Mucosa of descending colon (tissue), 3 donors: ENCODE data around the gene POU6F2. TPM values are rescaled to one million over a fixed set of nuclear protein-coding genes. Genes with fewer than 3 reads are reported as not detected.
"Not testable (repeated sequence)": the region's sequence is repeated elsewhere in the genome, so short reads cannot be mapped to it uniquely, and the experiment has no call there.

Source experiments
- ATAC-seq: fragments of 200-7000 bp; cut with Tn5 transposase; one replicate; pipeline ENCODE4 v1.9.1; 2020; ENCODE audit warnings: mild to moderate bottlenecking, moderate library complexity
- DNase-seq, 3 donors: peaks; one replicate each; pipeline ENCODE4 v3.0.0-alpha.2; 2020
- H3K36me3 ChIP-seq: fragments of 200-600 bp; one replicate; pipeline ENCODE4 v1.8.0; 2021; ENCODE audit warnings: low read depth, mild to moderate bottlenecking
- H3K4me1 ChIP-seq: fragments of 200-600 bp; one replicate; pipeline ENCODE4 v1.8.0; 2021; ENCODE audit warnings: low read depth, mild to moderate bottlenecking
- H3K4me3 ChIP-seq: fragments of 200-600 bp; one replicate; pipeline ENCODE4 v1.8.0; 2021; ENCODE audit warnings: mild to moderate bottlenecking
- H3K9me3 ChIP-seq: fragments of 200-600 bp; one replicate; pipeline ENCODE4 v1.8.0; 2021; ENCODE audit warnings: mild to moderate bottlenecking
- intact Hi-C, 2 donors: fragments of 100-400 bp; cut with DNase I in 1 of 2; cut with micrococcal nuclease in 1 of 2; formaldehyde crosslinking; loops; one replicate each; pipeline versions ENCODE4 v1.11.0 to v1.11.1; 2022; cut with DNase I, micrococcal nuclease
- total RNA-seq, 3 donors: library from RNA; stranded (reverse); fragmentation: NEBNext Ultra II Directional in 2 of 3; extraction: Animal tissue kit (Norgen Biotek cat#: 25700) in 2 of 3; gene quantifications; one replicate each; pipeline versions ENCODE4 v1.2.1 to v1.2.4, GENCODE V29; 2021 to 2023
- TF ChIP-seq, protein P1 (sequence below): fragments of 200-600 bp; IDR thresholded peaks from one replicate; pipeline ENCODE4 v1.8.0; 2022; ENCODE audit warnings: antibody characterized with exemption, mild to moderate bottlenecking
- donor health status: DM: no; HTN: no; CAD: no; lungs with moderate emphysema.
- donor health status: DM: no; HTN: no; CAD: no.
- donor health status: DM: no; HTN: yes; CAD: no.

Gene POU6F2
- total RNA-seq, 3 donors from 2014 or later: 0.90 TPM; not detected in 2

DNA sequence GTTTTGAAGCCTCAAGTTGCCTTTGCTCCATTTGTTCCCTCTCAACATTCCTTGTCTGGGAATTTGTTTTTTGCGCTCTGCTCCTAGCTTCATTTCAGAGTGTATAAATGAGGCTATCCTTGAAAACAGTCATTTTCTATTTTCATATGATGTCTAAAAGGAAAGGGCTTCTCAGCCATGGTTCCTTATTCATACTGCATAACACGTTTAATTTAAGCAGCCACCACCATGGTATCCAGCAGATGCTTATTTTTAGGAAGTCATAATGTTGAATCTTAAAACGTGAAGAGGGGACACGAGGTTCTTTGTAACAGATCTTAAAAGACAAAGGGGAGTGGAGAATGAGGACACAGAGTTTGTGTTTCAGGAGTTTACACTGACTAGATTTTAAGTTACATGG is 14.5 kb downstream of the POU6F2 start:
- H3K4me3 ChIP-seq: no peak overlapping the region
- ATAC-seq (no peak), DNase-seq (no peak)
- intact Hi-C loops: no loop called here
- TF ChIP-seq, protein P1, sequence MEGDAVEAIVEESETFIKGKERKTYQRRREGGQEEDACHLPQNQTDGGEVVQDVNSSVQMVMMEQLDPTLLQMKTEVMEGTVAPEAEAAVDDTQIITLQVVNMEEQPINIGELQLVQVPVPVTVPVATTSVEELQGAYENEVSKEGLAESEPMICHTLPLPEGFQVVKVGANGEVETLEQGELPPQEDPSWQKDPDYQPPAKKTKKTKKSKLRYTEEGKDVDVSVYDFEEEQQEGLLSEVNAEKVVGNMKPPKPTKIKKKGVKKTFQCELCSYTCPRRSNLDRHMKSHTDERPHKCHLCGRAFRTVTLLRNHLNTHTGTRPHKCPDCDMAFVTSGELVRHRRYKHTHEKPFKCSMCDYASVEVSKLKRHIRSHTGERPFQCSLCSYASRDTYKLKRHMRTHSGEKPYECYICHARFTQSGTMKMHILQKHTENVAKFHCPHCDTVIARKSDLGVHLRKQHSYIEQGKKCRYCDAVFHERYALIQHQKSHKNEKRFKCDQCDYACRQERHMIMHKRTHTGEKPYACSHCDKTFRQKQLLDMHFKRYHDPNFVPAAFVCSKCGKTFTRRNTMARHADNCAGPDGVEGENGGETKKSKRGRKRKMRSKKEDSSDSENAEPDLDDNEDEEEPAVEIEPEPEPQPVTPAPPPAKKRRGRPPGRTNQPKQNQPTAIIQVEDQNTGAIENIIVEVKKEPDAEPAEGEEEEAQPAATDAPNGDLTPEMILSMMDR: no peak
- no peaks in the 10 kb centered on the region for H3K9me3 ChIP-seq
- no peaks in the 10 kb centered on the region for H3K4me1 ChIP-seq
- H3K36me3 ChIP-seq: no peaks in the 10 kb centered on the region

DNA sequence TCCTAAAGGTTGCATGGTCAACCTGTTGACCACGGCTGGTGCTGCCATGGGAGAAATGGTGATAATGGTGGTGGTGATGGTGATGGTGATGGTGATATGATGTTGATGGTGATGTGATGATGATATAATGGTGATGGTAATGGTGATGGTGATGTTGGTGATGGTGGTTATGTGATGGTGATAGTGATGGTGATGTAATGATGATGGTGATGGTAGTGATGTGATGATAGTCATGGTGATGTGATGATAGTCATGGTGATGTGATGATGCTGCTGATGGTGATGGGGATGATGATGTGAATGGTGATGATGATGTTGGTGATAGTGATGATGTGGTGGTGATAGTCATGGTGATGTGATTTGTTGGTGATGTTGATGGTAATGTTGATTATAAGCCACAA is 23.9 kb downstream of the POU6F2 start:
- no peaks in the 10 kb centered on the region for H3K4me1 ChIP-seq
- no peak for DNase-seq
- no peaks in the 10 kb centered on the region for H3K36me3 ChIP-seq
- intact Hi-C loops: no loop called here
- TF ChIP-seq, protein P1: no peak
- no peaks in the 10 kb centered on the region for H3K9me3 ChIP-seq
- no peak for ATAC-seq
- no peak overlapping the region for H3K4me3 ChIP-seq

DNA sequence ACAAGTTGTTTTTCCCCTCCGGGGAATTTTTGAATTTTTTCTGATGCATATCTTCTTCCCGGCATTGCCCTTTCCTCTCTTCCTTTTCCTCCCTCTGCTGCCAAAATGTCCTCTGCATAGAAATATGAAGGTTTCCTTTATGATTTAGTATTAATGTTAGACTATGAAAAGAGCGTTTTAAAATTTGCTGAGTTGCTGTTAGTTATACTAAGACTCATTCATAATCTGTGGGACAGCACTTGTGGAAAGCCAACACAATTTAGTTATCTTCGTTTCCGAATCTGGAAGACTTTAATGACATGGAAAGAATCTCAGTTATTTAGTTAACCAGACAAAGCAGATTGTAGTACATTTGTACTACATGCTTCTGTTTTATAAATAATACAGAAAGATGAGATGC is 25.0 kb downstream of the POU6F2 start:
- ATAC-seq (no peak), DNase-seq (no peak)
- TF ChIP-seq, protein P1: no peak
- intact Hi-C loops: no loop called here
- Histone ChIP-seq H3K36me3 (no peaks in the 10 kb centered on the region), H3K9me3 (no peaks in the 10 kb centered on the region), H3K4me1 (no peaks in the 10 kb centered on the region), H3K4me3 (no peak overlapping the region)

DNA sequence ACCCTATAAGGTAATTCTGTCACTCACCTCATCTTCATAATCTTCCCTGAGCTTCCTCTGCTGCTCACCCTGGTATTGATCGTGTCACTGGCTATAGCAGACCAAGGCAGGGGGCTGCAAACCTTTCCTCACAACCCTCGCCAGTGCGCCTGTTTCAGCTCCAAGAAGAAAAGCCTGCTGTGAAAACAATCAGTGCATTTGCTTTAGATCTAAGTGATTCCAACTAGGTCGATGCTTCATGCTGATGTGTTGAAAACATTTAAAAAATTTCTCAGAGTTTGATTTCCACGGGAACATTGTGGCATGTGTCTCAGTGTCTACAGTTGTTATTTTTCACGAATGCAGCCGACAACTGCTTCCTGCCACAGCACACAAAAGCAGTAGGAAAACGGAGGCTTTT is 27.3 kb downstream of the POU6F2 start:
- Histone ChIP-seq H3K9me3 (no peaks in the 10 kb centered on the region), H3K4me3 (no peak overlapping the region), H3K36me3 (no peaks in the 10 kb centered on the region), H3K4me1 (no peaks in the 10 kb centered on the region)
- DNase-seq: no peak
- intact Hi-C loops: no loop called here
- ATAC-seq: no peak
- TF ChIP-seq, protein P1: no peak

DNA sequence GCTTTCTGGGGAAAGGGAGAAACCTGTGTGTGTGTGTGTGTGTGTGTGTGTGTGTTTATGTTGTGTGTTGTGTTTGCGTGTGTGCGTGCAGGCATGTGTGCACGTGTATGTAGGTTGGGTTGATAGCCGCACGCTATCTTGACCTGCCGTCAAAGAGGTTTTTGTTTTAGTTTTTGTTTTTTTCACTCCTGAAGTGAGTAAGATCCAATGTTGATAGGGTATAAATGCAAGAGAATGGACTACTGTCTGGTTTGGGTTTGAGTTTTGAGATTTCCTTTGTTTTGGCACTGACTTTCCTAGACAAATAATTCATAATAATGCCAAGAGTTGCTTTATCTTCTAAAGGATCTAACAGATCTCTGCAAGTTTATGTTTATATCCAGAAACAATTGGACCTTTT is 27.8 kb downstream of the POU6F2 start:
- no peaks in the 10 kb centered on the region for H3K4me1 ChIP-seq
- no peak overlapping the region for H3K4me3 ChIP-seq
- DNase-seq (no peak), ATAC-seq (no peak)
- TF ChIP-seq, protein P1: no peak
- intact Hi-C loops: no loop called here
- no peaks in the 10 kb centered on the region for H3K9me3 ChIP-seq
- no peaks in the 10 kb centered on the region for H3K36me3 ChIP-seq

DNA sequence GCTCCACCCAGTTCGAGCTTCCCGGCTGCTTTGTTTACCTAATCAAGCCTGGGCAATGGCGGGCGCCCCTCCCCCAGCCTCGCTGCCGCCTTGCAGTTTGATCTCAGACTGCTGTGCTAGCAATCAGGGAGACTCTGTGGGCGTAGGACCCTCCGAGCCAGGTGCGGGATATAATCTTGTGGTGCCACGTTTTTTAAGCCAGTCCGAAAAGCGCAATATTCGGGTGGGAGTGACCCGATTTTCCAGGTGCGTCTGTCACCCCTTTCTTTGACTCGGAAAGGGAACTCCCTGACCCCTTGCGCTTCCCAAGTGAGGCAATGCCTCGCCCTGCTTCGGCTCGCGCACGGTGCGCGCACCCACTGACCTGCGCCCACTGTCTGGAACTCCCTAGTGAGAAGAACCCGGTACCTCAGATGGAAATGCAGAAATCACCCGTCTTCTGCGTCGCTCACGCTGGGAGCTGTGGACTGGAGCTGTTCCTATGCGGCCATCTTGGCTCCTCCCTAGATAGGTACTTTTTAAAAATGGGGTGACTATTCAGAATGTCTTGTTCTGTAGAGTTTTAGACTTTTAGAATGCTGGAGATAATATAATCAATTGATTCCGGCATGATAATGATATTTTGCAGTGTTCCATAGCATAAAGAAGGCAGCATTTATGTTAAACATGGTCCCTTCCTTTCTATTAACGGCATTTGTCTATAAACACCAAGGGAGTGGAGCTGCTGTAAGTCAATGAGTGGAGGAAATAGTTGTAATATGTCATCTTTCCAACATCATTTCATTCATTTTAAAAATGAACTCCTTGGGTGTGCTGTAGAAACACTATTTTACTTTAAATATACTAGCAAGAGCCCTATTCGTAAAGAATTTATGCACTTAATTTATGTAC is 35.6 kb downstream of the POU6F2 start:
- ATAC-seq, H3K36me3 ChIP-seq, intact Hi-C loops: not testable (repeated sequence)

More for the DNA sequence above, 35.6 kb downstream of the POU6F2 start:
- not testable (repeated sequence) for DNase-seq, H3K4me3 ChIP-seq, H3K4me1 ChIP-seq, H3K9me3 ChIP-seq
